Skin of body (tissue), 3 donors: ENCODE results near the gene RPL12. TPM values are rescaled to one million over a fixed set of nuclear protein-coding genes. Genes with fewer than 3 reads are reported as not detected.

Experiments used
- DNase-seq: peaks from one replicate; lab custom pipeline; 2025; lab: John Stamatoyannopoulos, UW
- small RNA-seq: library from RNA; depleted of rRNA; stranded (forward); fragments of <200 nt; gene quantifications from one replicate; pipeline ENCODE3, GENCODE V24; 2014; ENCODE audit warnings: low replicate concordance
- total RNA-seq: library from RNA; depleted of rRNA; stranded (reverse); fragments of >200 nt; gene quantifications from one replicate; pipeline ENCODE4 v1.2.3, GENCODE V29; 2014

Gene RPL12
- total RNA-seq, 1 donor from 2014 or later = 988 TPM

DNA sequence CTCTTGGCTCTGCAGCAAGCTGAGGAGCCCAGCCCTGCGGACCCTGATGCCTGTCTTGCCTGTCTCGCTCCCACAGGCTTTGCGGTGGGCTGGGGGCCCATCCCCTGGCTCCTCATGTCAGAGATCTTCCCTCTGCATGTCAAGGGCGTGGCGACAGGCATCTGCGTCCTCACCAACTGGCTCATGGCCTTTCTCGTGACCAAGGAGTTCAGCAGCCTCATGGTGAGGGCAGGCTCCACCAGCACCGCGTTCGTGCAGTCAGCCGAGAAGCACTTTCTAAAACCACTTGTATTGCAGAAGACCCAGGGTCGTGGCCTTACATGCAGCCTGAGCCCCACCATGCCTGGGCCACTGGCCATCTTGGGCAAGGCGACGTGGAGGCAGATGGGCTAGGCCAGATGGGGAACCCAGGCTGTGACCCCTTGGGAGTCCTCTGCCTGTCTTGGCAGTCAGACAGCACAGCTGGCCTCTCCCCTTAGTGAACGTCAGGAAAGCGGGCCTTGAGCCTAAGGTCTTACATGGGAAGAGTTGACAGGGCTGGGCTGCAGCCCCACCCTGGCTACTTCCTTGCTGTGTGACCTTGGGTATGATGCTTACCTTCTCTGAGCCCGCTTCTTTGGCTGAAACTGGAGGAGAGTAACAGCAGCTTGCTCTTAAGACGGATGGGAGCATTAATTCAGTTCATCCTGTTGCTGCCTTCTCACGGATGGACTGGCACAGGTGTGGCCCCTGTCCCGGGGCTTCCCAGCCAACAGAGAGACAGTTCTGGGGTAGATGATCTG, 45.7 kb downstream of the RPL12 start:
- DNase-seq = no peak

- DNase-seq = no peak
These were observed 46.6 kb downstream of the RPL12 start for GRCh38 chr9:127404631-127405030.

GRCh38 chr9:127403507-127404192, 47.6 kb downstream of the RPL12 start:
- DNase-seq = no peak

DNA sequence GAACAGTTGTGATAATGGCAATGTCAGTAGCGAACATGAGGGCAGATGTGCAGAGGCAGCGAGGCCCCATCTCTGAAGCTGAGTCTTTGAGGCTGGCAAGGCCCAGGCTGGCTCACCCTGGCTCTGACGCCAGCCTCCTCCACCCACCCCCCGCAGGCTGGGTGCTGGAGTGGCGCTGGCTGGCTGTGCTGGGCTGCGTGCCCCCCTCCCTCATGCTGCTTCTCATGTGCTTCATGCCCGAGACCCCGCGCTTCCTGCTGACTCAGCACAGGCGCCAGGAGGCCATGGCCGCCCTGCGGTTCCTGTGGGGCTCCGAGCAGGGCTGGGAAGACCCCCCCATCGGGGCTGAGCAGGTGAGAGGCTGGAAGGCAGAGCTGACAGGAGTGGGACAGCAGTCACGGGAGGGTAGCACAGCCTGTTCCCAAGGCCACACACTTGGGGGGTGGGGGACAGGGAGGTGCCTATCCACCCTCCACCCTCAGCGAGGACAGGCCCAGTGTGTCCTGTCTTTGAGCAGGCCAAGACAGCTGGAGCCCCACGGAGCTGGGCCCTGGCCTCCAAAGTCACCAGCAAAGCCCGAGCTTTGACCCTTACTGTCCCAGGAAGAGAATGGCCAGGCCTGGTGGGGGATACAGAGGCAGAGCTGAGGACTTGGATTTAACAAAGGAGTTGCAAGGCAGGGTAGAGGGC, 48.7 kb downstream of the RPL12 start:
- DNase-seq = no peak

DNA sequence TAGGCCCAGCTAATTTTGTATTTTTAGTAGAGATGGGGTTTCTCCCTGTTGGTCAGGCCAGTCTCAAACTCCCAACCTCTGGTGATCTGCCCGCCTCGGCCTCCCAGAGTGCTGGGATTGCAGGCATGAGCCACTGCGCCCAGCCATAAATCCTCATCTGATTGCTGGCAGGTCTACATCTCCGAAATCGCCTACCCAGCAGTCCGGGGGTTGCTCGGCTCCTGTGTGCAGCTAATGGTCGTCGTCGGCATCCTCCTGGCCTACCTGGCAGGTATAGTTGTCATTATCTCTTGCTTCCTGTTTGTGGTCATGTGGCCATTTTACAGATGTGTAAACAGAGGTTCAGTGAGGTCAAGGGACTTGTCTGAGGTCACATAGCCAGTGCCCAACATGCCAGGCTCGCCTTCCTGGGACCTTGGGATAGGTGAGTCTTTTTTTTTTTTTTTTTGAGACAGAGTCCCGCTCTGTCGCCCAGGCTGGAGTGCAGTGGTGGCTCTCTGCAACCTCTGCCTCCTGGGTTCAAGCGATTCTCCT, 51.4 kb downstream of the RPL12 start:
- no peak for DNase-seq

GRCh38 chr9:127398715-127399400, 52.3 kb downstream of the RPL12 start:
- DNase-seq = no peak

DNA sequence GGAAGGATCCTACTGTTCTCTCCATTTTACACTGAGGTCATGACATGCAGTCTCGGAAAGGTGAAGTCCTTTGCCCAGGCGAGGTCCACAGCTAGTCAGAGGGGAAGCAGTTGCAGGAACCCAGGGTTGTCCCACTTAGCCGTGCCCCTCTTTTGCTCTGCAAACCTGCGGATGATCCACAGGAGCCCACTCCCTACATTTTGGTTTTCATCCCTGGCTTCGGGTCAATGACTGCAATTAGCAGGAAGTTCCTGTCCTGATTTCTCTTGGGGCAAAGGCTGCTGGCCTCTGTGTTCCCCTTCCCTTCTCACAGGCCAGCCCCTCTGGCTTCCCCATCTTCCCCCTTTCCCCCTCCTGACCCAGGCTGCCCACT, 52.9 kb downstream of the RPL12 start:
- no peak for DNase-seq

Small RNAs within 50 kb of the gene (small RNA-seq; reads per million reads assigned to genes)
- gene RF00019 = not detected
- gene SNORA65 = 200 reads per million, percentile 97 among the genes with 10 or more reads in this experiment

Other genes with a start within 250 kb of the RPL12 start
- gene GARNL3, start 186.6 kb downstream of the RPL12 start, total RNA-seq = 51.1 TPM
- 6.8 TPM for gene SLC2A8, start 54.2 kb downstream of the RPL12 start, total RNA-seq
- gene ZNF79, start 27.0 kb downstream of the RPL12 start, total RNA-seq = 7.8 TPM
- gene LRSAM1, start 104 bp upstream of the RPL12 start, total RNA-seq = 14.8 TPM
- 15.2 TPM for gene STXBP1, start 160.9 kb upstream of the RPL12 start, total RNA-seq